GM18868 (cell line): ENCODE data around the gene MYPOP.
"Not testable (repeated sequence)": the region's sequence is repeated elsewhere in the genome, so short reads cannot be mapped to it uniquely, and the experiment has no call there.

Source experiments
- ATAC-seq: cut with Tn5 transposase; IDR thresholded peaks from one replicate; pipeline ENCODE4 v1.9.1; 2021; ENCODE audit warnings: mild to moderate bottlenecking, moderate library complexity; ENCODE audit not compliant: unreplicated experiment

The MYPOP gene

DNA sequence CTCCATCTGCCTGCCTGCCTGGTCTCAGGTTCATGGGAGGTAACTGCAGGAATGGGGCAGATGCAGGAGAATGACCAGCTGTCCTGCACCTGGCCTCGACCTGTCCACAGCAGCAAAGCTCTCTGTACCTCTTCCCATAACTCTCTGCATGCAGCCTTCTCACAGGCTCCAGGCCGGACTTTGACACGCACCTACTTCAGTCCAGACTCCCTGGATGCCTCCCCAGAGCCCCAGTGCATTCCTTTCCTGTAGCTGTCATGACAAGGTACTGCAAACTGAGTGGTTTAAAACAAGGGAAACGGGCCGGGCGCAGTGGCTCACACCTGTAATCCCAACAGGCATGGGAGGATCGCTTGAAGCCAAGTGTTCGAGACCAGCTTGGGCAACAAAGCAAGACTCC, 8.9 kb upstream of the MYPOP start:
- ATAC-seq = no peak

DNA sequence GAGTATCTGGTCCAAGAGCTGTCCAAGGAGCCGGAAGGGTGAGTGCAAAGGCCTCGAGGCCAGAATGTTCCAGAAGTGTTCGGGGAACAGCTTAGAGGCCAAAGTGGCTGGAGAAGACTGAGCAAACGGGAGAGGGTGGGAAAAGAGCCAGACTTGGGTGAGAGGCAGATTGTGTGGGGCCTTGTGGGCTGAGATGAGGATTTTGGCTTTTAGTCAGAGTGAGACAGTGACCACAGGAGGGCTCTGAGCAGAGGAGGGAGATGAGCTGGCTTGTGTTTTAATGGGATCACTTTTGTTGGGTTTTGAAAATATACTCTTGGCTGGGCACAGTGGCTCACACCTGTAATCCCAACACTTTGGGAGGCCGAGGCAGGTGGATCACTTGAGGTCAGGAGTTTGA, 6.5 kb upstream of the MYPOP start:
- ATAC-seq = no peak

DNA sequence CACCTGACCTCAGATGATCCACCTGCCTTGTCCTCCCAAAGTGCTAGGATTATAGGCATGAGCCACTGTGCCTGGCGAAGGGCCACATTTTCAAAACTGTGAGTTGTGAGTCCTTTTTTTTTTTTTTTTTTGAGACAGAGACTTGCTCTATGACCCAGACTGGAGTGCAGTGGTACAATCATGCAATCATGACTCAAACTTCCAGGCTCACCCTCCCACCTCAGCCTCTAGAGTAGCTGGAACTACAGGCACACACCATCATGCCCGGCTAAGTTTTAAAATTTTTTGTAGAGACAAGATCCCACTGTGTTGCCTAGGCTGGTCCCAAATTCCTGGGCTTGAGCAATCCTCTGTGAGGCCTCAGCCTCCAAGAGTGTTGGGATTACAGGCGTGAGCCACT, 3.8 kb upstream of the MYPOP start:
- no peak for ATAC-seq

DNA sequence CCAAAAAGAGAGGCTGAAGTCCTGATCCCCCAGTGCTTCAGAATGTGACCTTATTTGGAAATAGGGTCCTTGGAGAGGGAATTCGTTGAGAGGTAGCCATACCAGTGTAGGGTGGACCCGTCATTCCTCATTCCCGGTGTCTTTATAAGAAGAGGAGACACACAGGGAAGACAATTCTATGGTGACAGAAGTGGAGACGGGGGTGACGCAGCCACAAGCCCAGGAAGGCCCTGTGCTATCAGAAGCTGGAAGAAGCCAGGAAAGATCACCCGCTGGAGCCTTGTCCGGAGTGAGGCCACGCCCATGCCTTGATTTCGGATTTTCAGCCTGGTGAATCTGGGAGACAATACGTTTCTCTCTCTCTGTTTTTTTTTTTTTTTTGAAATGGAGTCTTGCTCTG, 2.6 kb upstream of the MYPOP start:
- ATAC-seq = no peak

DNA sequence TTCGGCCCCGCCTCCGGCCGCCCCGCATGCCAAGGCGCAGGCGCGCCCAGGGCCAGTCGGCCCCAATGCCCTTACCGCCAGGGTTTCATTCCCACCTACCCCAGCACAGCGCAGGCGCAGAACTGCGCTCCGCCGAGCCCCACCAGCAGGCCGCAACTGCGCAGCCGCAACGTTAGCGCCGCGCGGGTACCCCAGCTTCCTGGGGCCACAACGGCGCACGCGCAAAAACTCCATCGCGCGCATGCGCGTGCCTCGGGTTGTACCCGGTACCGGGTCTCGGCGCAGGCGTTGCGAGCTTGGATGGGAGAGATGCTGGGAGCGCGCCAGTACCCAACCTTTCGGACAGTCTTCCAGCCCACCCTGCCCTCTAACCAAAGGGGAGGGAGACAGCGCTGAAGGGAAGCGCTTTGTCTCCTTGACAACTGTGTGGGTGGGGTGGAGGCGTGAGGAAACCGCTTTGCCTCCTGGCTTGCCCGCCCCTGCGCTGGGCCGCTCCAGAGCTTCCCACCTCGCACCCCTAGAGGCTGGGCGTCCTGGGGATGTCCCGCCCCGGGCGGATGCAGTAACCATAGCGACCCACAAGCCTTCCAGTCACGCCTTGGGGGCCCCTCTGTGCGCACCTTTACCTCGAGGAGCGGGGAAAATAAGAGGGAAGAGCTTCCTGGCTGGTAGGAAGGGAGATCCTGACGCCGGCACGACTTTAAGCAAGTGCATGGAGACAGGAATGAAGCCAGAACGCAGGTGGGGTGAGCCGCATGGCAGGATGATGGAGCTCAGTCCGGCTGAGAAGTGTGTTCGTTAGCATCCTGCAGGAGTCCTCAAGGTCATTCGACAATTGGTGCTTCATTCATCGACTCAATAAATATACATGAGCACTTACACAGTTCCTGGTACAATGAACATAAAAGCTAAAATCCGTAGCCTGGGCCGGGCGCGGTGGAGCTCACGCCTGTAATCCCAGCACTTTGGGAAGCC, 525 bp upstream of the MYPOP start:
- peak; percentile 87 for ATAC-seq

DNA sequence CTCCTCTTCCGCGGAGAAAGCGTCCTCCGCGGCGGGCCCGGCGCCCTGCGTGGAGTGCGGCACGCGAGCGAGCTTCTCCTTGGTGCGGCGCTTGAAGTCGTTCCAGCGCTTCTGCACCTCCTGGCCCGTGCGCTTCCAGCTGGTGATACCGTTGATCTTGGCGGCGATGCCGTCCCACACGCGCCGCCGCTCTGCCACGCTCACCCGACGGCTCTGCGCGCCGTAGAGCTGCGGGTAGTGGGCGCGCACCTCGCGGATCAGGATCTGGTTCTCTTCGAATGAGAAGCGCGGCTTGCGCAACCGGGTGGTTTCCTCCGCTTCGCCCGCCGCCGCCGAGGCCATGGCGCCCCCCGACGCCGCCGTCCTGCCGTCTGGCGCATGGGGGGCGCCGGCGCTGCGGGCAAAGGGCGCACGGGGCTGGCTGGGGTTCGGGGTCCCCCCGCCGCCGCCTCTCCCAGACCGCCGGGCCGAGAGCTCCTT, 941 bp downstream of the MYPOP start:
- no peak for ATAC-seq

DNA sequence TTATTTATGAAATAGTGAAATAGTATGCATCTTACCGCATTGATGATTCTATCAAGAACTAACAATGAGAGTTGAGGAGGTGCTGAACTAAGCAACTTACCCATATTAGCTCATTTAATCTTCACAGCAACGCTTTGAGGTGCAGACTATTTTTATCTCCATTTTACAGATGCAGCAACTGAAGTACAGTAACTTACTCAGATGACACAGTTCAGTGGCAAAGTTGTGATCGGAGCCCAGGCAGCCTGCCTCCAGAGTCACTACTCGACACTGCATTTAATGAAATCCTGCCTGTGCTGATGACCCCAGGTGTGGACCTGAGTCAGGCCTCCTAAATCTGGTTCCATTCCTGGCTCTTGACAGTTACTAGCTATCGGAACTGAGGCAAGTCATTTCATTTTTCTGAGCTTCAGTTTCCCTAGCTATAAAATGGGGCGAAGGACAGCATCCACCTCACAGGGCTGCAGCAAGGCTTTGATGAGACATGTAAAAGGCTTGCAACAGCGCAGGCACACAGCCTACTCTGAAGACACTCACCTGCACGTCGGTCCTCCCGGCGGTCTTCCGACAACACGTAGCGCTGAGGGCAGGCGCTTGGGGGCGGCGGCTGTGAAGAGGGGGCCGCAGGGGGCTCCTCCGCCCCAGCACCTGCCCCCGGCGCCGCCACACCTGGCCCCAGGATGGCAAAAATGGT, 1.5 kb downstream of the MYPOP start:
- no peak for ATAC-seq

DNA sequence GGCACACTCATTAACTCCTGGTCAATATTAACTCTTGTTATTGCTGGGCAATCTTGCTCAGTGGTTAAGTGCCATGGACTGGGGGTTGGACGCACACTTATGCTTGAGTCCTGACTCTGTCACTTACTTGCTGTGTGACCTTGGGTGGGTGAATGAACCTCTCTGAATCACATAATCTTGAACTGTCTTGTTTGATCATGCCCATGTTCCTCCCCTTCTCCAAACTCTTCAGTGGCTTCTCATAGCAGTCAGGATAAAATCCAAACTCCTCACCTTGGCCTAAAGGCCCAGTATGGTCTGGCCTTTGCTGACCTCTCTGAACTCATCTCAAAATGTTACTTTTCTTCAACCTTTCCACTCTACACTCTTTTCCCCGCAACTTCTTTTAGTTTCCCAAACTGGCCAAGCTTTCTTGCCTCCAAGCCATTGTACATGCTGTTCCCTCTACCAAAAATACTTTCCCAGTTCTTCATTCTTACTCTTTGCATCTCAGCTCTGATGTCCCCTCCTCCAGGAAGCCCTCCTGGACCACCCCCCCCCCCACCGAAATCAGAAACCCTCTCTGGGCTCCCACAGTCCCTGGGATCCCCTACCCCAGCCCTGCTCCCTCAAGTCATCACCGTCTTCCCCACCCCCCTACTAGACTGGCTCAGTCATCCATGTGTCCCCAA, 2.4 kb downstream of the MYPOP start:
- no peak for ATAC-seq

DNA sequence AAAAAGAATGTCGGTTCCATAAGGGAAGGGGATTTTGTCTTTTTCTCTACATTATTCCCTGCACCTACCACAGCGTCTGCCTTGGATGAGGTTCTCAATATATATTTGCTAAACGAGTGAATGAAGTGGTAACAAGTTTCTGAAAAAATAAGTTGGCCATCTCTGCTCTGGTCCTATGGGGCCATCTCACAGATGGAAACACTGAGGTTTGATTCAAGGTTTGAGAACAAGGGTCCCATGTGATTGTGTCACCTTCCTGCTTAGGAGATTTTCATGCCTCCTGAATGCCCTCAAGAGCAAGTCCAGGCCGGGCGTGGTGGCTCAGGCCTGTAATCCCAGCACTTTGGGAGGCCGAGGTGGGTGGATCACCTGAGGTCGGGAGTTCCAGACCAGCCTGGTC, 3.2 kb downstream of the MYPOP start:
- no peak for ATAC-seq

DNA sequence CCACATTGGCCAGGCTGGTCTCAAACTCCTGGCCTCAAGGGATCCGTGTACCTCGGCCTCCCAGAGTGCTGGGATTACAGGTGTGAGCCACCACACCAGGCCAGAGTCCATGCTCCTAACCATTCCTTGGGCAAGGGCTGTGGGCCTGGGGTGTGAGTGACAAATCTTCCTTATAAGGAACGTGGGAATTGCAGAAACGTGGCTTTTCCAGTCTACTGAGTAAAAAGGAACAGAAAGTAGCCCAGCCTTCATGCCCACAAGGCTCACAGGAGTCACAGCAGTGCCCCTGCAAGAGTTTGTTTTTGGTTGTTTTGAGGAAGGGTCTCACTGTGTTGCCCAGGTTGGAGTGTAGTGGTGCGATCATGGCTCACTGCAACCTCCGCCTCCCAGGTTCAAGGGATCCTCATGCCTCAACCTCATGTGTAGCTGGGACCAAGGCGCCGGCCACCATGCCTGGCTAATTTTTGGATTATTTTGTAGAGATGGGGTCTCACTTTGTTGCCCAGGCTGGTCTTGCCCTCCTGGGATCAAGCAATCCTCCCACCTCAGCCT, 5.1 kb downstream of the MYPOP start:
- no peak for ATAC-seq

DNA sequence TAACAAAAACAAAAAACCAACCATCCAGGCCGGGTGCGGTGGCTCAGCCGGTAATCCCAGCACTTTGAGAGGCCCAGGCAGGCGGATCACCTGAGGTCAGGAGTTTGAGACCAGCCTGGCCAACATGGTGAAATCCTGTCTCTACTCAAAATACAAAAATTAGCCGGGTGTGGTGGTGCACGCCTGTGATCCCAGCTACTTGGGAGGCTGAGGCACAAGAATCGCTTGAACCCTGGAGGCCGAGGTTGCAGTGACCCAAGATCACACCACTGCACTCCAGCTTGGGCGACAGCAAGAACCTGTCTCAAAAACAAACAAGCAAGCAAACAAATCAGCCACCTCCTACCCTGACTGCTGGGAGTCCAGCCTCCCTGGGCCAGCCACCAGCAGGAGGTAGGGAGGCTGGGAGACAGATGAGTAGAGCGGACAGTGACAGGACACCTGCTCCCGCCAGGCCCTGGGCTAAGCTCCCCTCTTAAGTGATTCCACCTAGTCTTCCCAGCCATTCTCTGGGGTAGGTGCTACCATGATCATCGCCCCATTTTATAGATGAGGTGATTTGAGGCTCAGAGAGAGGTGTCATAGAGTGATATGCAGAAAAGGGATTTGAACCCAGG, 6.3 kb downstream of the MYPOP start:
- ATAC-seq = not testable (repeated sequence)

DNA sequence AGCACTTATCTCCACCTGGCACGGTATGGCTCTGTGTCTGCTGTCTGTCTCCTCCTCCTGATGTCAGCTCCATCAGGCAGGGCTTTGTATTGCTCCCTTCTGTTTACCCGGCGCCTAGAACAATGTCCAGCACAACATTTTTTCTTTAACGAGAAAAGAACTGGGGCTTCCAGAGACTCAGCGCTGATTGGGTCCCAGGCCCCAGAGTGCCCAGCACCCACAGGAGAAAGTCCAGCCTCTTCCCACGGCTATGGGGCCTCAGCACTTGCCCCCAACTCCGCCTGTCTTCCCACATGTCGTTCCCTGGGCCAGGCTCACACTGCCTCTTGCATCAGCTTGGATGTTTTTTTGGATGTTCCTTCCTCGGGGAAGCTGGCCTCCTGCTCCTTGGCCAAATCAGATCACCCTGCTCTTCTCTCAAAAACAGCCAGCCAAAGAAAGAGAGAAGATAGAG, 6.9 kb downstream of the MYPOP start:
- no peak for ATAC-seq

DNA sequence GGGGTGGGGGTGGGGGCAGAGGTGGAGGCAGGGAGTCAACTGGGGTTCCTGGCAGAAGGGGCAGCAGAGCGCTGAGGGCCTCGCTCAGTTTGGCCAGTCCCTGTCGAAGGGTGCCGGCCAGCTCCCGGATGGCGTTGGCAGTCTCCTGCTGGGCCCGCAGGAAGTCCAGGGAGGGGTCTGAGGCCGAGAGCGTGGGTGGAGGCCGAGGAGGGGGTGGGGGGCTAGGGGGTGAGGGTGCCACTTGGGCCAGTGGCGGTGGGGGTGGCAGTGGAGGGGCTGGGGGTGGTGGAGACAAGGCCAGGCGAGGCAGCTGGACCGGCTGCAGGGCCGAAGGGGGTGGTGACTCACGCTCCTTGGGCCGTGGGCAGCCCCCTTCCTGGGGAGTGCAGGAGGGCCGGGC, 11.5 kb downstream of the MYPOP start:
- ATAC-seq = no peak

DNA sequence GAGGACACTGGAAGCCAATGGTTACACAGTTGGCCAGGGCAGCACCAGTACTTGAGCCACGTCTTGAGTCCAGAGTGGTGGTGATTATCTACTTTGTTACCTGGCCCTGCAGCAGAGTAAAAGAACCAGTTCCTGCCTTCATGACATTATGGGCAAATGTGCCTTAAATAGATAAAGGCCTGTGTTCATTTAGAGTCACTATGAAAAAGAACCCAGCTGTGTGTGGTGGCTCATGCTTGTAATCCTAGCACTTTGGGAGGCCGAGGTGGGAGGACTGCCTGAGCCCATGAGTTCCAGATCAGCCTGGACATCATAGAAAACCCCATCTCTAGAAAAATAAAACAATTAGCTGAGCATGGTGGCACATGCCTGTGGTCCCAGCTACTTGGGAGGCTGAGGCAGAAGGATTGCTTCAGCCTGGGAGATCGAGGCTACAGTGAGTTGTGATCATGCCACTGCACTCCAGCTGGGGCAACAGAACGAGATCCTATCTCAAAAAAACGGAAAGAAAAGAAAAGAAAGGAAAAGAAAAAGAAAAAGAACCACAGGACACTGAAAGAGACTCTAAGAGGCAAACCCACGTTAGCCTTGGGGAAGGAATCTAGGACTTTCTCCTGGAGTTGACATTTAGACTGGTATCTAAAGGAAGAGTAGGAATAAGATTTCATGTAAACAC, 13.1 kb downstream of the MYPOP start:
- no peak for ATAC-seq

DNA sequence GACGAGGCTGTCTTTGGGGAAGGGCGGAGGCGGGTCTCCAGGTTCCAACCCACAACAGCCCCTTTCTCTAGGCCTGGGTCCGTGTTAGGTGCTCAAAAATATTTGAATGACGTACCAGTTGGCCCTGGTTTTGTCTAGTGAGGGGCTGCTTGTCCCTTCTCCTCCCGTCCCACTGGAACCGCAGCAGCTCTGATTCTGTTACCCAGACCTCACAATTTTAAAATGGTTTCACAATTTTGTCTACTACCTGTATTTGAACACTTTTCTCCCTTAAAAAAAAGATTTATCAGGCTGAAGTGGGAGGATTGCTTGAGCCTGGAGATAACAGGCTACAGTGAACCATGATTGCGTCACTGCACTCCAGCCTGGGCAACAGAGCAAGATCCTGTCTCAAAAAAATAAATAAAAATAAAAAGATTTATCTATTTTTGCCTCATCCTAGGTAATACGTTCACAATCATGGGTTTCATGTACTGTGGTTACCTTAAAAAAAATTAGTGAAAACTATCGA, 15.2 kb downstream of the MYPOP start:
- ATAC-seq = no peak

DNA sequence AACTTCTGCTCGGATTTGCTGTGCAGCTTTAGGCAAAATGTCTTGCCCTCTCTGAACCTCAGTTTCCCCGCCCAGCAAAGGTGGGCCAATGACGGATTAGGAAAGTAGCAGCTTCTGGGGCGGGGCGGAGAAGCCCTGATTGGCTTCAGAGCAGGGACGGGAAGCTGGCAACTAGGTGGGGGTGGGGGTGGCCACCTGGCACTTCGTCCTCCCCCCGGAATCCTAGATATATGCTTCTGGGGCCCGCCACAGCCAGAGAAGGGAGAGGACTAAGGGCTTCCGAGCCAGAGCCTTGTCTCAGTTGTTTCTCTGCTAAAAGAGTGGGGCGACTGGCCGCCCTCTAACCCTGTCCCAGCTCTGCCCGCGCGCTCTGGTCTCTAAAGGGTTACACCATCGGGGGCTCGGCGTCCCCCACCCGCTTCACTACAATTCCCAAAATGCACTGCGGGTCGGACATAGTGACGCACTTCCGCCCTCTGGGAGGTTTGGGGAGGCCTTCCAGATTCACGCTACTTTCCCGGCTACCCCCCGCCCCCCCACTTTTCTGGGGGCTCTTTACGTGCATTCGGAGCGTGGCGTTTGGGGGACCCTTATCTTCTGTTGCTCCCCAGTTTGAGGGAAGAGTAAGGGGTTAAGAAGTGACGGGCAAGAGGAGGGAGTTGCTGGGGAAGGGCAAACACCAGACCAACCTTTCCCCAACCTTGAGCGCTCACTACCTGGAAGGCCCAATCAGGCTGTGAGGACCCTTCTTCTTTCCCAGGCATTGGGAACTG, 15.8 kb downstream of the MYPOP start:
- peak; percentile 53 for ATAC-seq

DNA sequence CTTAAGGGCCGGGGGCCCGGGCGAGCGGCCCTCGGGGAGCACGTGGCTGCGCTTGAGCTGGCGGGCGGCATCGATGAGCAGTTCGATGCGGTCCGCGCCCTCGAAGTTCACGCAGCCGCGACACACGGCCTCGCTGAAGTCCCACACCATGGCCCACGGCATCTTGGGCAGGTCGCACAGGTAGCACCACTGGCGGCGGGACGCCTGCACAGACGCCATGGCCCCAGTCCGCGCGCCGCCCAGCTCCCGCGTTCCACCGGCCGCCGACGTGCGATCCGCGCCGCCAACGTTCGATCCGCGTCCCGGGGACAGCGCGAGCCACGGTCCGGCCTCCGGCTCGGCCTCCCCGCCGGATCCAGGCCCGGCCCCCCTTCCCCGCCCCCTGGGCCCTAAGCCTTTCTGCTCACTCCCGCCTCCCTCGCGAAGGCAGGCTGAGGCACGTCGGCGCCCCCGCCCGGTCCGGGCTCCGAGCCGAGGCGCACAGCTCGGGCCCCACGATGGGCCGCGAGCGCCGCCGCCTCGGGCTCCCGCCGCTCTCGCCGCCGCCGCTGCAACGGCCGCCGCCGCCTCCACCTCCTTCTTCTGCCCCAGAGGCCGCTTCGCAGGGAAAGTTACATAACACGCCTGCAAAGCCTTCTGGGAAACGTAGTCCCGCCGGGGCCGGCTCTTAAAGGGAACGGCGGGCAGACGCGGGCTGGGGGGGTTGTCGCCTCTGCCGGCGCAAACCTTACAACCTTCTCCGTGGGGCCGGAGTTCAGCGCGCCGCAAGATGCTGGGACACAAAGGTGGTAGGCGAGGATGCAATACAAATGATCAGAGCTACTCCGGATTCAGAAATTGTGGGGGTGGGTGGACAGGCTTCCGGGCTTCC, 16.6 kb downstream of the MYPOP start, which contains the start of gene IRF2BP1:
IRF2BP1 (minus strand) TSS at position 586 of the 871 bp plus-strand sequence; CDS start at position 219, 367 bp downstream.
- ATAC-seq = peak; percentile 47
